Activated CD4-positive, alpha-beta T cell treated with anti-CD3 and anti-CD28 coated beads, Interleukin-2, amount 10 ng/mL, durations not matched to agents 24 days and 14 days (primary cell): ENCODE measurements around the gene SESN3. TPM values are rescaled to one million over a fixed set of nuclear protein-coding genes. Genes with fewer than 3 reads are reported as not detected.

Experiments used
- DNase-seq: peaks from one replicate; pipeline ENCODE4 v3.0.0; 2022
- H3K27ac Mint-ChIP-seq: one replicate; pipeline ENCODE4 v1.8.0; 2022; ENCODE audit warnings: mild to moderate bottlenecking, mixed read lengths
- H3K27me3 Mint-ChIP-seq: one replicate; pipeline ENCODE4 v1.8.0; 2022; ENCODE audit warnings: mixed read lengths
- H3K36me3 Mint-ChIP-seq: one replicate; pipeline ENCODE4 v1.8.0; 2022; ENCODE audit warnings: low read depth, mild to moderate bottlenecking, mixed read lengths
- H3K4me1 Mint-ChIP-seq: one replicate; pipeline ENCODE4 v1.8.0; 2021; ENCODE audit warnings: mixed read lengths
- H3K4me3 Mint-ChIP-seq: one replicate; pipeline ENCODE4 v1.8.0; 2022; ENCODE audit warnings: mild to moderate bottlenecking, moderate library complexity, mixed read lengths
- H3K9me3 Mint-ChIP-seq: one replicate; pipeline ENCODE4 v1.8.0; 2021; ENCODE audit warnings: mixed read lengths
- intact Hi-C: fragments of 100-400 bp; cut with micrococcal nuclease; formaldehyde crosslinking; loops from one replicate; pipeline ENCODE4 v1.15.1; 2023
- total RNA-seq: library from RNA; stranded (reverse); gene quantifications from 2 replicates; pipeline ENCODE4 v1.2.3, GENCODE V29; 2022

SESN3 gene
- total RNA-seq, 1 donor from 2014 or later, result 64.2 TPM

DNA sequence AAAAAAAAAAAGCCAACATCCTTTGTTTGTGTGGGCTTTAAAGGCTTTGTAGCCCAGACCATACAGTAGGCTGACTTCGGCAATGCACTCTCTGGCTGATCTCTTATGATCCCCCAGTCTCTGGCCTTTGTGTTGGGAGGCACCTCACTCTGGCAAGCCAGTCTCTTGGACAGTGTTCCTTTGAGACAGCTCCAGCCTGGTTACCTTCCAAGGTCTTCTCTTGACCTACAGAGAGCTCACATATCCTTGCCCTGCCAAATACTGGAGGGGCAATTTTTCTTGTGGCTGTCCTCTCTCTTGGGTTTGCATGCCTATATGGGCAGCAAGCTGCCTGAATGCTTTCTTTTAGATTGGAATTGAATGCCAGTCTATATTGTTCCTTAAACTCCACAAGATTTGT, 69.8 kb downstream of the SESN3 start:
- Mint-ChIP-seq H3K4me3 (no peak overlapping the region), H3K27me3 (no peaks in the 10 kb centered on the region), H3K27ac (no peak overlapping the region), H3K9me3 (peaks cover 3% of the 10 kb centered on the region), H3K36me3 (peaks cover 20% of the 10 kb centered on the region), H3K4me1 (peaks cover 43% of the 10 kb centered on the region)
- DNase-seq, result no peak
- intact Hi-C loops, result no loop called here

- H3K4me1 Mint-ChIP-seq, result peaks cover 44% of the 10 kb centered on the region
- peak overlapping the region; percentile 81 for H3K27ac Mint-ChIP-seq
- peak overlapping the region; percentile 30 for H3K4me3 Mint-ChIP-seq
- peaks cover 3% of the 10 kb centered on the region for H3K9me3 Mint-ChIP-seq
- DNase-seq, result peak; percentile 70
- peaks cover 12% of the 10 kb centered on the region for H3K36me3 Mint-ChIP-seq
- H3K27me3 Mint-ChIP-seq, result no peaks in the 10 kb centered on the region
- intact Hi-C loops, result loop anchor here (10.0 kb wide), 1 partner anchor 447 kb away; no protein-coding TSS in a partner anchor
Measured at GRCh38 chr11:95157824-95158223, 73.2 kb downstream of the SESN3 start.

GRCh38 chr11:95156916-95157541, 74.0 kb downstream of the SESN3 start:
- H3K36me3 Mint-ChIP-seq, result peaks cover 8% of the 10 kb centered on the region
- intact Hi-C loops, result loop anchor here (10.0 kb wide), 1 partner anchor 448 kb away; no protein-coding TSS in a partner anchor
- no peaks in the 10 kb centered on the region for H3K27me3 Mint-ChIP-seq
- peaks cover 3% of the 10 kb centered on the region for H3K9me3 Mint-ChIP-seq
- DNase-seq, result no peak
- H3K4me3 Mint-ChIP-seq, result no peak overlapping the region
- peaks cover 47% of the 10 kb centered on the region for H3K4me1 Mint-ChIP-seq
- H3K27ac Mint-ChIP-seq, result no peak overlapping the region

DNA sequence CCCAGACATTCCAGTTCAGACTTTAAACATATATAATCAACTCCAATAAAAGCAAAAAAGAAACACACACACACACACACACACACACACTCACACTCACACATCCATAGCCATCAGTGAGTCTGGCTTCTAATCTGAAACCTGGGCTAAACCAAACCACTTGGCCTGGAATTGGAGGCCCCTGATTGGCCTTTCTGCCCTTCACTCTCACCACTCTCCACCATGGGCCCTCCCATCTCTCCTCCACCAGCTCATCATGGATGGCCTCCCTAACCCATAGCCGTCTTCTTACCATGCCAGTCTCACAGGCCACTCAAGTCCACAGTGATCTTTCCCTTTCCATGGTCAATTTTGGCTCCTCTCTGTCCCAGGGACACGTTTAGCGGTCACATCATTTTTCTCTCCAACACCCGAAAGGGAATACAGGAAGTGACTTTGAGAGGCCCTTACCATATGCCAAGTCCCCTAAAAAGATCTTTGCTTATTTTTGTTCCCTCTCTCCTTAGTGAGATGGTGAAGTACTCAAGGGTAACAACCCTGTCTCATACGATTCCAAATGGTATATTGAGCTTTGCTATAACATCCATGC, 74.8 kb downstream of the SESN3 start:
- DNase-seq, result no peak
- Mint-ChIP-seq H3K4me3 (no peak overlapping the region), H3K27ac (no peak overlapping the region), H3K36me3 (peaks cover 4% of the 10 kb centered on the region), H3K27me3 (no peaks in the 10 kb centered on the region), H3K9me3 (peaks cover 3% of the 10 kb centered on the region), H3K4me1 (peaks cover 52% of the 10 kb centered on the region)
- intact Hi-C loops, result loop anchor here (10.0 kb wide), 1 partner anchor 449 kb away; no protein-coding TSS in a partner anchor

GRCh38 chr11:95155385-95155784, 75.6 kb downstream of the SESN3 start:
- Mint-ChIP-seq H3K9me3 (peaks cover 3% of the 10 kb centered on the region), H3K36me3 (peaks cover 4% of the 10 kb centered on the region), H3K4me3 (no peak overlapping the region), H3K27me3 (no peaks in the 10 kb centered on the region), H3K27ac (no peak overlapping the region), H3K4me1 (peaks cover 52% of the 10 kb centered on the region)
- intact Hi-C loops, result loop anchor here (10.0 kb wide), 1 partner anchor 449 kb away; no protein-coding TSS in a partner anchor
- no peak for DNase-seq

GRCh38 chr11:95154514-95154913, 76.5 kb downstream of the SESN3 start:
- Mint-ChIP-seq H3K27me3 (no peaks in the 10 kb centered on the region), H3K9me3 (peaks cover 3% of the 10 kb centered on the region), H3K4me3 (no peak overlapping the region), H3K4me1 (peaks cover 55% of the 10 kb centered on the region), H3K36me3 (peaks cover 4% of the 10 kb centered on the region), H3K27ac (peak overlapping the region; percentile 15)
- DNase-seq, result peak; percentile 90
- intact Hi-C loops, result loop anchor here (1.0 to 10.0 kb wide), 4 partner anchors 183 to 610 kb away; no protein-coding TSS in a partner anchor

- Mint-ChIP-seq H3K4me1 (peaks cover 56% of the 10 kb centered on the region), H3K36me3 (peaks cover 4% of the 10 kb centered on the region), H3K9me3 (peaks cover 3% of the 10 kb centered on the region), H3K27ac (peak overlapping the region; percentile 94), H3K4me3 (peak overlapping the region; percentile 88), H3K27me3 (no peaks in the 10 kb centered on the region)
- DNase-seq, result no peak
- intact Hi-C loops, result loop anchor here (1.0 to 10.0 kb wide), 5 partner anchors 183 to 1235 kb away; partner anchors contain the start of gene CCDC82
Measured at GRCh38 chr11:95153857-95154246, 77.2 kb downstream of the SESN3 start.

GRCh38 chr11:95152876-95153856, 77.8 kb downstream of the SESN3 start:
- peak; percentile 76 for DNase-seq
- Mint-ChIP-seq H3K27me3 (no peaks in the 10 kb centered on the region), H3K4me3 (peak overlapping the region; percentile 88), H3K27ac (peak overlapping the region; percentile 94), H3K4me1 (peaks cover 58% of the 10 kb centered on the region), H3K36me3 (peaks cover 1% of the 10 kb centered on the region), H3K9me3 (peaks cover 2% of the 10 kb centered on the region)
- intact Hi-C loops, result loop anchor here (2.0 to 10.0 kb wide), 3 partner anchors 184 to 1236 kb away; partner anchors contain the start of gene CCDC82

GRCh38 chr11:95150956-95151684, 79.9 kb downstream of the SESN3 start:
- Mint-ChIP-seq H3K27ac (peak overlapping the region; percentile 91), H3K9me3 (no peaks in the 10 kb centered on the region), H3K36me3 (no peaks in the 10 kb centered on the region), H3K27me3 (no peaks in the 10 kb centered on the region), H3K4me3 (peak overlapping the region; percentile 88), H3K4me1 (peaks cover 50% of the 10 kb centered on the region)
- intact Hi-C loops, result loop anchor here (1.0 to 10.0 kb wide), 11 partner anchors 62 to 1275 kb away; partner anchors contain the start of genes CWC15, ENDOD1, FAM76B and KDM4D
- DNase-seq, result peak; percentile 97

GRCh38 chr11:95149651-95150364, 81.2 kb downstream of the SESN3 start:
- Mint-ChIP-seq H3K9me3 (no peaks in the 10 kb centered on the region), H3K36me3 (no peaks in the 10 kb centered on the region)

GRCh38 chr11:95148938-95149337, 82.1 kb downstream of the SESN3 start:
- Mint-ChIP-seq H3K4me1 (peaks cover 48% of the 10 kb centered on the region), H3K4me3 (peak overlapping the region; percentile 0), H3K27me3 (peaks cover 8% of the 10 kb centered on the region), H3K36me3 (no peaks in the 10 kb centered on the region), H3K9me3 (no peaks in the 10 kb centered on the region), H3K27ac (no peak overlapping the region)
- intact Hi-C loops, result no loop called here
- no peak for DNase-seq

More at GRCh38 chr11:95149651-95150364, 81.2 kb downstream of the SESN3 start:
- intact Hi-C loops, result loop anchor here (5.0 to 10.0 kb wide), 2 partner anchors 187 to 455 kb away; no protein-coding TSS in a partner anchor
- no peak for DNase-seq
- peak overlapping the region; percentile 88 for H3K4me3 Mint-ChIP-seq
- H3K27ac Mint-ChIP-seq, result peak overlapping the region; percentile 91
- peaks cover 2% of the 10 kb centered on the region for H3K27me3 Mint-ChIP-seq
- peaks cover 49% of the 10 kb centered on the region for H3K4me1 Mint-ChIP-seq

DNA sequence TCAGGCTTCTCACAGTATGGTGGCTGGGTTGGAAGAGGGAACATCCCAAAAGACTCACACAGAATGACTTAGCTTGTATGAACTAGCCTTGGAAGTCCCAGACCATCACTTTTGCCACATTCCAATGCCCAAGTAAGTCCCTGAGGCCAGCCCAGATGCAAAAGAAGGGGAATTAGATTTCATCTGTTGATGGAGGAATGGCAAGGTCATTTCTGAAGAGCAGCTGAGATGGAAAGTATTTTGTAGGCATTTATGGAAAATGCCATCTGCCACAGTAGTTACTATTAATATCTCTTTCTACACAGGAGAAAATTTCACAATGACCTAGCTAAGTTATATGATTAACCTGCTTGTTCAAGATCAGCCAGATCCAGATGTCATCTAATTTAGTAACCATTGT, 82.6 kb downstream of the SESN3 start:
- Mint-ChIP-seq H3K36me3 (no peaks in the 10 kb centered on the region), H3K27me3 (peaks cover 9% of the 10 kb centered on the region), H3K4me1 (peaks cover 44% of the 10 kb centered on the region), H3K9me3 (no peaks in the 10 kb centered on the region), H3K4me3 (no peak overlapping the region), H3K27ac (no peak overlapping the region)
- intact Hi-C loops, result no loop called here
- no peak for DNase-seq
